Stimulated activated CD4-positive, alpha-beta T cell treated with anti-CD3 and anti-CD28 coated beads, Interleukin-2, amount 100 ng/mL, for 4 hours (primary cell): ENCODE measurements around the gene NLRP14.

ENCODE experiments used
- DNase-seq: peaks from one replicate; pipeline ENCODE4 v3.0.0-alpha.2; 2020; ENCODE audit warnings: low read depth

NLRP14 gene

DNA sequence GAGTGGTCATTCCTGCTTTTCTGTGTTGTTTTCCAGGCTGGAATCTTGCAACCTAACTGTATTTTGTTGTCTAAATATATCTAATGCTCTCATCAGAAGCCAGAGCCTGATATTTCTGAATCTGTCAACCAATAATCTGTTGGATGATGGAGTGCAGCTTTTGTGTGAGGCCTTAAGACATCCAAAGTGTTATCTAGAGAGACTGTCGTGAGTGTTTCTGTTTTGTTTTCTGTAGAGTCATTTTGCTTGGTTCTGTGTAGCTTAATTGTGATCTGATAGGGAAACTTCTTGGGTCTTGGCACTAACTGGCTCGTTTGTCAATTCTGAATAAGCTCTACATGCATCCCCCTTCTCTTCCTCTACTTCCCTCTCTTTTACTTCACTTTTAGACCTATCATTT lies 37.4 kb downstream of the NLRP14 start:
- no peak for DNase-seq

DNA sequence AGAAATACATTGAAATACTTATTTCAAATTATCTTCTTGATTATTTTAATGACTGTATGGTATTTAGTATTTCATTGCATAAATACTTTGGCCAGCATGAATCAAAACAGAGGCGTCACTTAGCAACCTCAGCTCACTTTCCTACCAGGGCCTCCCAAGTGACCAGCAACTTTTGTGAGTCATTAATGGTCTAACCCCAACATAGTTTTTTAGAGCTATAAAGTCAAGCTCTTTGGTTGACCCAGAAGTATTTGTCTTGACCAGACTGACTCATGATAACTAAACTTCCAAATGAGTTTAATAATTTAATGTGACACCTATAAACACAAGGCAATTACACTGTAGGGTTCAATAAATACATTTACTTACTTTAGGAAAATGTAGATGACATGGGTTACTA lies 40.6 kb downstream of the NLRP14 start:
- DNase-seq = no peak

DNA sequence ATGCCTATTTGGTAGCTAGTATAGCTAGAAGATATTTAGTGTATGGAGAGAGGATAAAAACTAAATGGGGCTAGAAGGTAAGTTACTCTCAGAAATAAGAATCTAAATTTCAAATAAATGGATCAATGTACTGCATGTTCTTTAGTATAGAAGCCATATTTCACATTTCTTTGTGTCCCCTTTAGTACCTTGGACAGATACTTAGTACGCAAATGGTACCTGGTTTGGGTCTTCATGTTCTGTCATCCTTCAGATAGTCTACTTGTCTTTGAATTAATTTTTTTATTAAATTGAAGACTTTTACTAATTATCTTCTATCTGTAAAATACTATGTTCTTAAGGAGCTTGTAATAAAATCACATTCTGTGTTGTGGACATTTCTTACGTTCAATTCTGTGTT lies 42.3 kb downstream of the NLRP14 start:
- no peak for DNase-seq

DNA sequence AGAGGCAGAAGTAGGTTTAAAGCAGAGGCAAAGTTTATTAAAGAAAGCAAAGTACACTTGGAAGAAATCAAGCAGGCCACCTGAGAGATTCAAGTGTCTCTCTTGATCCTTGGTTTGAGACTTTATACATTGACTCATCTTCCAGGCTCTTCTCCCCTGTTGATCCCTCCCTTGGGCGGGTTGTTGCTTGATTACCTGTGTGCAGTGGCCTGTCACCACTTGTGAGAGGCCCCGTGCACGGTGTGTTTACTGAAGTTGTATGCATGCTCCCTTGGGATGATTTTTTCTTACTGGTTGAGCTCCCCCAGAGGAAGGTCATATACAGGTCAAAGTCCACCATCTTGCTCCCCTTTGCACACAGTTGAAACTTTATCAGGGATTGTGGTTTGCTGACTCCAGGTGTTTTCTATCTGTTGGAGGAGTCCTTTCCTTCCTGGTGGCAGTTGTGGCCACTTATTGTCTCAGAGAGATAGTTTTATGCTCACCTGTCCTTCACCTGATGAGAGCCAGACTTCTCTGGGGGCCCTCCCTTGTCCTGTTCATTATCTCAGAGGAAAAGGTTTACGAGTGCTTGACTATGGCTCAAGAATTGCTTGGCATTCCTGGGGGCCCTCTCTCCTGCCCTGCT lies 52.2 kb downstream of the NLRP14 start:
- no peak for DNase-seq

DNA sequence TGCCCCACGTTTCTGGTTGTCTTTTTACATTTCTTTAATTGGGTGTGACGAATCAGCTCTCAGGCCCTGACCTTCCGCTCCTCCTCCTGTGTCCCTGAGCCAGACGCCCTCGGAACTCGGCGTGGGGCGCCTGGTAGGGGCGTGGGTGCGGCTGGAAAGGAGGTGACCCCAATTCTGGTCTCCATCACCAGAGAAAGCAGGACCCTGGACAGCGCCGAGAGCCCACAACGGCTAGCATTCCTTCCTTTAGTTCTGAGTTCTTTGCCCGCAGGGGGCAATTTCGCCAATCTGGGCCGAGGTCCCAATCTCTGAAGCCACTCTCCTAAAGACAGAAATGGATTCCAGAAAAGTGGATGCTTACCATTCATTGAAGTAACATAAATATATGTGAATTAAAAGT lies 56.8 kb downstream of the NLRP14 start:
- no peak for DNase-seq

DNA sequence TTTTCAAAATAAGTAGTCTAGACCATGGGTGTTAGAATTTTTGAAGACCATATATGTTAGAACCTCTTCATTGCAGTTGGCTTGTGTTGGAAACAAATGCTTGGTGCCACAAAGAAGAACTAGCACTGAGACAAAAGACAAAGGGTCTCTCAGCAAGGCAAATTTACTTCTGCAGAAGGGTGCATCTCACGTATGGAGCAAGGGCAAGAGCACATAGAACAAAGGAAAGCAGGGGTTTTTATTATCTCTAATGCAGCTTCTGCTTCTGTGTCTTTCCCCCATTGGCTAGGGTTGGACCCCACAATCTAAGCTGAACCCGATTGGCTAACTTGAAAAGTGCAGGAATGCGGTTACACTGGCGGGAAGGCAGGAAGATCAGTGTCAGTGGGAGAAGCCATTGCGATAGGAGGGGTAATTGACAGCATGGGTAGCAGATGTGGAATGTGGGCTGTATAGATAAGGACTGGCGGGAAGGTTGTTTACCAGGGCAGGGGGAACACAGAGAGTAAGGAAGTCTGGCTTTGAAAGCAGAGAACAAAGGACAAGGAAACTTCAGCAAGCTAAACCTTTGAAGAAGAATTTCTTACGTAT lies 59.4 kb downstream of the NLRP14 start:
- DNase-seq = no peak

DNA sequence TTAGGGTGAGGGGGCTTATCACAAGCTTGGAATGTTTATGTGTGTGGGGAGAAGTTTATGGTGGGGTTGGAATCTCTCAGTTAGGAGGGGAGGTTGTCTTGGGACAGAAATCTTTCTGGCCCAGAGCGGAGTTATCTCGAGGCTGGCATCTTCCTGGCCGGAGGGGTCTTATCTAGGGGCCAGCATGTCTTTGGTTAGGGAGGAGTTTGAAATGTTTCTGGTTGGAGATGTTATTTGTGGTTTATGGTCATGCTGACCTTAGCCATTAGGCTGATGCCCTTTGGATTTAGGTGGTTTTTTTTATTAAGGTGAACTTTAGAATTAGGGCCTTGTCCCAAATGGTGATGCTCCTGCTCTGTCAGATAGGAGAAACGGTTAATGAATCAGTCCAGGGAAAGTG lies 60.6 kb downstream of the NLRP14 start:
- DNase-seq = no peak

DNA sequence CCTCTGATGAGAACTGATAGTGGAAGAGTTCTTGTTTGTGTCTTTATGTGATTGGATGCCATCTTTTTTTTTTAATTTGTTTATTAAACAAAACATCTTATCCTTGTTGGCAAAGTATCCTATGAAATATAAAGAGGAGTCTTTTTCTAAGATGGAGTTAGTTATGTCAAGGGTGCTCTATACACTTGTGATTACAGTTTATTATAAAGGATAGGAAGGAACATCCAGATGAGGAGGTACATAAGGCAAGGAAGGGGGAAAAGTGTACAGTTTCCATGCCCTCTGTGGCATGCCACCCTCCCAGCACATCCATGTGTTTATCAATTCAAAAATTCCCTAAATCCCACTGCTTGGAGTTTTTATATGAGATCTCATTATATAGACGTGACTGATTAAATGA lies 61.2 kb downstream of the NLRP14 start:
- DNase-seq = no peak

DNA sequence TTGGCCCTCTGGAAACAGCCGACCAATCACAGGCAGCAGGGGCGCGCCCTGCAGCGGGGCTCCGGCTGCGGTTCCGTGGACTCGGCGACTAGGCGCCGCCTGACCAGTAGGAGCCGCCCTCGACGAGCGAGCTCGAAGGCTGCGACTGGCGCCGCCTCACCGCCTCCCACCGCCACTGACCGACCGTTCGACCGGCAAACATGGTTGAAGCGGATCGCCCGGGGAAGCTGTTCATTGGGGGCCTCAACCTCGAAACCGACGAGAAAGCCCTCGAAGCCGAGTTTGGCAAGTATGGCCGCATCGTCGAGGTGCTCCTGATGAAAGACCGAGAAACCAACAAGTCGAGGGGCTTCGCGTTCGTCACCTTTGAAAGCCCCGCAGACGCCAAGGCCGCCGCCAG lies 68.6 kb downstream of the NLRP14 start, which contains the start of gene RBMXL2:
Gene RBMXL2, plus strand, starts transcription at position 78 of the 400 bp plus-strand sequence. Its CDS starts 123 bp downstream, at position 201.
- no peak for DNase-seq

DNA sequence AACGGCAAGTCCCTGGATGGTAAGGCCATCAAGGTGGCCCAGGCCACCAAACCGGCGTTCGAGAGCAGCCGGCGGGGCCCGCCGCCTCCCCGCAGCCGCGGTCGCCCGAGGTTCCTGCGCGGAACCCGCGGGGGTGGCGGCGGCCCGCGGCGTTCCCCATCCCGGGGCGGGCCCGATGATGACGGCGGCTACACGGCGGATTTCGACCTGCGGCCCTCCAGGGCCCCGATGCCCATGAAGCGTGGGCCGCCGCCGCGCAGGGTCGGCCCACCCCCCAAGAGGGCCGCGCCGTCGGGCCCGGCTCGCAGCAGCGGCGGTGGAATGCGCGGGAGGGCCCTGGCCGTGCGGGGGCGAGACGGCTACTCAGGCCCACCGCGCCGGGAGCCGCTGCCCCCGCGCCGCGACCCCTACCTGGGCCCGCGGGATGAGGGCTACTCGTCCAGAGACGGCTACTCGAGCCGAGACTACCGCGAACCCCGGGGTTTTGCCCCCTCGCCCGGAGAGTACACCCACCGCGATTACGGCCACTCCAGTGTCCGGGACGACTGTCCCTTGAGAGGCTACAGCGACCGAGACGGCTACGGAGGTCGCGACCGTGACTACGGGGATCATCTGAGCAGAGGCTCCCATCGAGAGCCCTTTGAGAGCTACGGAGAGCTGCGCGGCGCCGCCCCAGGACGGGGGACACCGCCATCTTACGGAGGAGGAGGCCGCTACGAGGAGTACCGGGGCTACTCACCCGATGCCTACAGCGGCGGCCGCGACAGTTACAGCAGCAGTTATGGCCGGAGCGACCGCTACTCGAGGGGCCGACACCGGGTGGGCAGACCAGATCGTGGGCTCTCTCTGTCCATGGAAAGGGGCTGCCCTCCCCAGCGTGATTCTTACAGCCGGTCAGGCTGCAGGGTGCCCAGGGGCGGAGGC lies 69.3 kb downstream of the NLRP14 start:
- no peak for DNase-seq

DNA sequence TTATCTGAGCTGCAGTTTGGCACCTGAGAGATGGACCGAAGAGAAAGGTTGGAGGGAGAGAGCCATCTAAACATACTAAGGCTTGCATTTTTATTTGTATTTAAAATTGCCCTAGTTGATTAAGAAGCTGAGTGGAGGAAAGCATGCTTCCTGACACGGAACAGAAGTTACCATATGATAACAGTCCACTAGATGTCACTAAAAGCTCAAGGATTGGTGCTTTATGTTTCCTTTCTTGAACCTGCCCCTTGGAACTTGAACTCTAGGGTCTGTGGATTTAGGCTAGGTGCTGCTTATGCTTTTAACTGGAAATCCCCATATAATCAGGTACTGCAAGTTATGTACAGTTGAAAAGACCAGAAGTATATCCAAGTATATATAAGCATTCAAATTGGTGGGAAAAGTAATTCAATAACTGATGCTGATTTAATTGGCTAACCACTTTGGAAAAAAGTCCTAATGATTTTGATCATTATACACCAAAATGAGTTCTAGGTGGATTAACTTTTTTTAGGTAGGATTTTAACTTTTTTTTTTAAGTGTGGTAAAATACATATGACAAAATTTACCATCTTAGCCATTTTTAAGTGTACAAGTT lies 78.1 kb downstream of the NLRP14 start:
- DNase-seq = no peak

DNA sequence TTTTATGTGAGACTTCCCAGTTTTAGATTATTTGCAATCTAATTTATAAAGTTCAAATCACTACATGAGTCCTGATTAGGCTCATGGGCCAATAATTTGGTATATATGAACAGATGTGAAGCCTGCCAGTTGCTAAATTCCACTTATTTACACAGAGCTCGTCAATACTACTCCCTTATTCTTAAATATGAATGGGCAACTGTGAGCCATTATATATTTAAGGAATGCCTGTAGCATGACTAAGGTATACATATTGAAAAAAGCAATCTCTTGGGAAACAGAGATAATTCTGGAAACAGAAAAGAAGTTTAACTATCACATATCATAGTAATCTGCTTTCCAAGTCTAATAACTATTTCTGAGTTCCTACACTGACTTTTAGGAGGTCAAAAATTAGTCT lies 95.5 kb downstream of the NLRP14 start:
- no peak for DNase-seq

DNA sequence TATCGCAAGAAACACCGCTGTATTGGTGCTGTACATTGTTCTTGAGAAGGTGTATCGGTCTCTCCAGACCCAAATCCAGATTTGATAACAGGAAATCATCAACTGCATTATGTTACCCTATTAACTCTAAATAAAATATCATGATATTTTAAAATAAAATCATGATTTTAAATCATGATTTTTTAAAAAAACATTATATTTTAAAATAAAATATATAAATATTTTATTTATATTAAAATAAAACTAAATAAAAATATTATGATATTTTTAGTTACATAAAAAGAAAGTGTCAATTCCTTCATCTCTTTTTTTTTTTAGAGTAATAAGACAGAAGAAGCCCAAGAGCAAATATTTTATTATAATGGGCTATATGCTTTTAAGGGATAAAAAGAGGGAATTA lies 96.1 kb downstream of the NLRP14 start:
- no peak for DNase-seq
